ENCODE data around the gene ELMO3. TPM values are rescaled to one million over a fixed set of nuclear protein-coding genes. Genes with fewer than 3 reads are reported as not detected.

ELMO3 gene
- total and polyA plus RNA-seq, 2 experiments from 2014 or later, result 0.15 to 1.1 TPM

GRCh38 chr16:67177743-67178699, 20.9 kb upstream of the ELMO3 start:
- H3K27me3 ChIP-seq, result peaks cover 35% of the 10 kb centered on the region
- peaks cover 7% of the 10 kb centered on the region for H3K4me1 ChIP-seq (ENCODE audit: low read depth)
- TF ChIP-seq CTCF (IDR thresholded peaks at IDR 0.05; ENCODE audit: low read depth, low read length), result no peak
- no peaks in the 10 kb centered on the region for H3K36me3 ChIP-seq
- DNase-seq (ENCODE audit: low read depth in 1 of 2, low spot score in 1 of 2), result peak; percentile 70 to 73
- H3K4me3 ChIP-seq, result peak overlapping the region; percentile 16
- no peaks in the 10 kb centered on the region for H3K9me3 ChIP-seq (ENCODE audit: low read depth)
- H3K27ac ChIP-seq, result no peak overlapping the region

GRCh38 chr16:67179421-67180080, 19.4 kb upstream of the ELMO3 start:
- peaks cover 6% of the 10 kb centered on the region for H3K4me1 ChIP-seq (ENCODE audit: low read depth)

GRCh38 chr16:67180166-67180565, 18.8 kb upstream of the ELMO3 start:
- TF ChIP-seq CTCF (IDR thresholded peaks at IDR 0.05; ENCODE audit: low read depth, low read length), result no peak
- no peak overlapping the region for H3K4me3 ChIP-seq
- no peak overlapping the region for H3K27ac ChIP-seq
- H3K27me3 ChIP-seq, result peaks cover 33% of the 10 kb centered on the region
- H3K4me1 ChIP-seq (ENCODE audit: low read depth), result peaks cover 4% of the 10 kb centered on the region
- H3K36me3 ChIP-seq, result no peaks in the 10 kb centered on the region
- no peaks in the 10 kb centered on the region for H3K9me3 ChIP-seq (ENCODE audit: low read depth)
- no peak for DNase-seq (ENCODE audit: low read depth in 1 of 2, low spot score in 1 of 2)

More at GRCh38 chr16:67179421-67180080, 19.4 kb upstream of the ELMO3 start:
- Histone ChIP-seq H3K4me3 (no peak overlapping the region), H3K36me3 (no peaks in the 10 kb centered on the region), H3K9me3 (ENCODE audit: low read depth) (no peaks in the 10 kb centered on the region), H3K27me3 (peaks cover 33% of the 10 kb centered on the region), H3K27ac (no peak overlapping the region)
- DNase-seq (ENCODE audit: low read depth in 1 of 2, low spot score in 1 of 2), result no peak
- no peak for TF ChIP-seq CTCF (IDR thresholded peaks at IDR 0.05; ENCODE audit: low read depth, low read length)

GRCh38 chr16:67181346-67181745, 17.6 kb upstream of the ELMO3 start:
- no peaks in the 10 kb centered on the region for H3K9me3 ChIP-seq (ENCODE audit: low read depth)
- H3K4me3 ChIP-seq, result no peak overlapping the region
- TF ChIP-seq CTCF (IDR thresholded peaks at IDR 0.05; ENCODE audit: low read depth, low read length), result no peak
- no peaks in the 10 kb centered on the region for H3K36me3 ChIP-seq
- H3K4me1 ChIP-seq (ENCODE audit: low read depth), result peaks cover 4% of the 10 kb centered on the region
- peaks cover 27% of the 10 kb centered on the region for H3K27me3 ChIP-seq
- H3K27ac ChIP-seq, result no peak overlapping the region
- peak in 1 of 2 donors; percentile 89 for DNase-seq (ENCODE audit: low read depth in 1 of 2, low spot score in 1 of 2)

- Histone ChIP-seq H3K4me1 (ENCODE audit: low read depth) (peaks cover 4% of the 10 kb centered on the region), H3K36me3 (no peaks in the 10 kb centered on the region), H3K9me3 (ENCODE audit: low read depth) (no peaks in the 10 kb centered on the region), H3K27me3 (peaks cover 25% of the 10 kb centered on the region), H3K27ac (no peak overlapping the region), H3K4me3 (no peak overlapping the region)
- DNase-seq (ENCODE audit: low read depth in 1 of 2, low spot score in 1 of 2), result no peak
- no peak for TF ChIP-seq CTCF (IDR thresholded peaks at IDR 0.05; ENCODE audit: low read depth, low read length)
Measured at GRCh38 chr16:67182288-67182687, 16.6 kb upstream of the ELMO3 start.
